Right lobe of liver (tissue), 4 donors: Measurements from ENCODE around the gene SPIRE1.

Source experiments
- POLR2A ChIP-seq: fragments of 450-650 bp; IDR thresholded peaks from one replicate; pipeline ENCODE4 v1.6.1; 2017; ENCODE audit warnings: antibody characterized with exemption, mild to moderate bottlenecking
- TF ChIP-seq, protein P1 (sequence below), 4 donors: fragments of 200-600 bp in 3 of 4; fragments of 450-650 bp in 1 of 4; IDR thresholded peaks; one replicate each; pipeline versions ENCODE4 v1.5.1 to v1.8.0; 2016 to 2022; ENCODE audit warnings: antibody characterized with exemption in 4 of 4, mild to moderate bottlenecking in 2 of 4
- donor health status: DM: no; HTN: no; CAD: no.
- donor health status: DM: no; HTN: no; CAD: no.
- donor health status: DM: no; HTN: yes; CAD: no.

GRCh38 chr18:12468445-12468844, 189.5 kb downstream of the SPIRE1 start:
- TF ChIP-seq, protein P1, sequence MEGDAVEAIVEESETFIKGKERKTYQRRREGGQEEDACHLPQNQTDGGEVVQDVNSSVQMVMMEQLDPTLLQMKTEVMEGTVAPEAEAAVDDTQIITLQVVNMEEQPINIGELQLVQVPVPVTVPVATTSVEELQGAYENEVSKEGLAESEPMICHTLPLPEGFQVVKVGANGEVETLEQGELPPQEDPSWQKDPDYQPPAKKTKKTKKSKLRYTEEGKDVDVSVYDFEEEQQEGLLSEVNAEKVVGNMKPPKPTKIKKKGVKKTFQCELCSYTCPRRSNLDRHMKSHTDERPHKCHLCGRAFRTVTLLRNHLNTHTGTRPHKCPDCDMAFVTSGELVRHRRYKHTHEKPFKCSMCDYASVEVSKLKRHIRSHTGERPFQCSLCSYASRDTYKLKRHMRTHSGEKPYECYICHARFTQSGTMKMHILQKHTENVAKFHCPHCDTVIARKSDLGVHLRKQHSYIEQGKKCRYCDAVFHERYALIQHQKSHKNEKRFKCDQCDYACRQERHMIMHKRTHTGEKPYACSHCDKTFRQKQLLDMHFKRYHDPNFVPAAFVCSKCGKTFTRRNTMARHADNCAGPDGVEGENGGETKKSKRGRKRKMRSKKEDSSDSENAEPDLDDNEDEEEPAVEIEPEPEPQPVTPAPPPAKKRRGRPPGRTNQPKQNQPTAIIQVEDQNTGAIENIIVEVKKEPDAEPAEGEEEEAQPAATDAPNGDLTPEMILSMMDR (IDR thresholded peaks at IDR 0.05): no peak
- no peak for TF ChIP-seq POLR2A
